PC-3 (cell line): ENCODE results near the gene PLIN4.

Source experiments
- CTCF ChIP-seq: fragments of 300-600 bp; sonication (generic); conservative IDR thresholded peaks from 2 replicates; pipeline ENCODE4 v1.5.1; 2017; ENCODE audit warnings: antibody characterized with exemption, low read depth, mild to moderate bottlenecking, low read length
- EZH2 ChIP-seq: fragments of 300-600 bp; sonication (generic); IDR thresholded peaks from one replicate; pipeline ENCODE4 v1.6.1; 2017; ENCODE audit warnings: antibody characterized with exemption, mild to moderate bottlenecking, low read length; ENCODE audit not compliant: unreplicated experiment

GRCh38 chr19:4457654-4458395, 60.5 kb downstream of the PLIN4 start, which contains the start of gene UBXN6:
- TF ChIP-seq CTCF = no peak
- TF ChIP-seq EZH2 = no peak
